K562 (cell line): Measurements from ENCODE around the gene VPS9D1. TPM values are rescaled to one million over a fixed set of nuclear protein-coding genes. Genes with fewer than 3 reads are reported as not detected.
A peak's percentile ranks its signal among the peaks of the same experiment; 100 is the strongest.

Experiments used
- CBFB ChIP-seq: sonication (generic); formaldehyde crosslinking; IDR thresholded peaks from 2 replicates; pipeline ENCODE4 v1.4.0; 2020; ENCODE audit warnings: mild to moderate bottlenecking, missing genetic modification reagents
- CREM ChIP-seq: IDR thresholded peaks from 2 replicates; pipeline ENCODE4 v1.6.1; 2014; ENCODE audit warnings: antibody characterized with exemption, low read depth
- NCOR1 ChIP-seq: fragments of 450-650 bp; IDR thresholded peaks from 2 replicates; pipeline ENCODE4 v1.6.1; 2016; ENCODE audit warnings: mild to moderate bottlenecking, moderate library complexity
- SIN3B ChIP-seq: fragments of 450-650 bp; IDR thresholded peaks from 2 replicates; pipeline ENCODE4 v1.6.1; 2017; ENCODE audit warnings: low read depth, mild to moderate bottlenecking, moderate library complexity
- SMAD4 ChIP-seq: fragments of 250-450 bp; sonication (Bioruptor Pico); conservative IDR thresholded peaks from 2 replicates; pipeline ENCODE4 v1.8.0; 2021; ENCODE audit warnings: inconsistent platforms, mild to moderate bottlenecking, moderate library complexity
- SMARCA5 ChIP-seq: fragments of 450-650 bp; IDR thresholded peaks from 2 replicates; pipeline ENCODE4 v1.6.1; 2016
- ZNF143 ChIP-seq: sonication (generic); formaldehyde crosslinking; IDR thresholded peaks from 2 replicates; pipeline ENCODE4 v1.9.0; 2022; ENCODE audit warnings: mild to moderate bottlenecking, missing genetic modification reagents
- polyA plus RNA-seq, 8 experiments: library from polyadenylated mRNA; depleted of rRNA in 4 of 8; stranded (reverse) in 5 of 8; unstranded in 3 of 8; fragments of >200 nt; fragmentation: Nextera tagmentation in 2 of 8; fragmentation: Illumina TruSeq in 1 of 8; extraction: Ambion mirVana in 2 of 8; extraction: Trizol in 1 of 8; gene quantifications; 2 replicates each; pipeline versions ENCODE4 v1.2.1 to v1.2.3, GENCODE V29; 2011 to 2014; ENCODE audit warnings: inconsistent platforms in 1 of 8, missing spikeins in 1 of 8
- total RNA-seq, 7 experiments: library from RNA; depleted of rRNA in 6 of 7; stranded (reverse); fragments of >200 nt in 6 of 7; fragmentation: Illumina TruSeq in 2 of 7; extraction: Trizol in 2 of 7; gene quantifications; 2 replicates each; pipeline versions ENCODE4 v1.2.1 to v1.2.3, GENCODE V29; 2011 to 2021; ENCODE audit warnings: low replicate concordance in 1 of 7
- TF ChIP-seq, protein P1 (sequence below), 3 experiments: IDR thresholded peaks in 2 of 3; conservative IDR thresholded peaks in 1 of 3; 2 replicates each; pipeline ENCODE4 v1.5.1; 2011 to 2012; ENCODE audit warnings: low read length in 3 of 3, mild to moderate bottlenecking in 3 of 3, control low read depth in 2 of 3, improper control_type of control experiment in 1 of 3, inconsistent platforms in 1 of 3, low read depth in 1 of 3, mixed read lengths in 1 of 3, moderate library complexity in 1 of 3; ENCODE audit not compliant: insufficient read depth in 2 of 3
- TF ChIP-seq, protein P2 (sequence below): sonication (generic); formaldehyde crosslinking; IDR thresholded peaks from 2 replicates; pipeline ENCODE4 v1.4.0; 2020; ENCODE audit warnings: mild to moderate bottlenecking, missing genetic modification reagents
- TF ChIP-seq, protein P3 (sequence below), 2 experiments: fragments of 450-650 bp in 1 of 2; sonication (generic) in 1 of 2; formaldehyde crosslinking in 1 of 2; IDR thresholded peaks; 2 replicates each; pipeline versions ENCODE4 v1.7.1 to v1.9.0; 2016 to 2022; ENCODE audit warnings: inconsistent platforms in 1 of 2, mild to moderate bottlenecking in 1 of 2, missing genetic modification reagents in 1 of 2
- TF ChIP-seq, protein P4 (sequence below): sonication (generic); formaldehyde crosslinking; IDR thresholded peaks from 2 replicates; pipeline ENCODE4 v1.8.1; 2022; ENCODE audit warnings: missing genetic modification reagents

The VPS9D1 gene
- total and polyA plus RNA-seq, 9 of the 15 experiments (the other 6 are each of a cell fraction or from before 2014, with no cell fraction given) = 0.33 to 3.1 (median 1.1) TPM

DNA sequence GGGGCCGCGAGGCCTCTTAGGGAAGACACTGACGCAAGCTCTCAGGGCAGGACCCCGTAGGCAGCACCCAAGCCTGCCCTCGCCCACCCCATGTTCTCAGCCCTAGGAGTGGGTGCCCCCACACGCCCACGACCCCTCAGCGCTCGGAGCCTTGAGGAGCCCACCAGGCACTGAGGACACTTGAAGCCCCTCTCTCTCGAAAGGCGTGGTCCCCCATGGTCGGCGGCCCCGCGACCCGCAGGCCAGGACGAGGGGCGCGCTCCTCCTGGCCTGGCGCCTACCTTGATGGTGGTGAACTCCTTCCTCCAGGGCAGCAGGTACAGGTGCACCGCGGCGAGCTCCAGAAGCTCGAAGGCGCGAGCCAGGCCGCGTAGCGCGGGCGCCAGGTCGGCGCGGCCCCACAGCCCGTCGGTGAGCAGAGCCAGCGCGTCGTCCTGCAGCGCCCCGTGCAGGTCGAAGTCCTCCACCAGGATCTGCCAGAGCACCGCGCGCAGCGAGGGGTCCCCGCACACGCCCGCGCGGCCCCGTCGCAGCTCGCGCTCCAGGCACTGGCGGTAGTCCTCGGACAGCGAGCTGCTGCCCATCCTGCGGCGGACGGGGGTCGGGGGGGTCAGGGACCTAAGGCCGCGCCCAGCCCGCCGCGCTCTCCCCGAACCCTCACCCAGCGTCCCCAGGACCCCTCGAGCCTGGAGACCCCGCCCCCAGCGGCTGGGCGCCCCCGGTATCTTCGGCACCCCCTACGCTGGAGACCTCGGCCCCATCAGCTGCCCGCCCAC, 19.9 kb downstream of the VPS9D1 start (continued):
- TF ChIP-seq, protein P1, sequence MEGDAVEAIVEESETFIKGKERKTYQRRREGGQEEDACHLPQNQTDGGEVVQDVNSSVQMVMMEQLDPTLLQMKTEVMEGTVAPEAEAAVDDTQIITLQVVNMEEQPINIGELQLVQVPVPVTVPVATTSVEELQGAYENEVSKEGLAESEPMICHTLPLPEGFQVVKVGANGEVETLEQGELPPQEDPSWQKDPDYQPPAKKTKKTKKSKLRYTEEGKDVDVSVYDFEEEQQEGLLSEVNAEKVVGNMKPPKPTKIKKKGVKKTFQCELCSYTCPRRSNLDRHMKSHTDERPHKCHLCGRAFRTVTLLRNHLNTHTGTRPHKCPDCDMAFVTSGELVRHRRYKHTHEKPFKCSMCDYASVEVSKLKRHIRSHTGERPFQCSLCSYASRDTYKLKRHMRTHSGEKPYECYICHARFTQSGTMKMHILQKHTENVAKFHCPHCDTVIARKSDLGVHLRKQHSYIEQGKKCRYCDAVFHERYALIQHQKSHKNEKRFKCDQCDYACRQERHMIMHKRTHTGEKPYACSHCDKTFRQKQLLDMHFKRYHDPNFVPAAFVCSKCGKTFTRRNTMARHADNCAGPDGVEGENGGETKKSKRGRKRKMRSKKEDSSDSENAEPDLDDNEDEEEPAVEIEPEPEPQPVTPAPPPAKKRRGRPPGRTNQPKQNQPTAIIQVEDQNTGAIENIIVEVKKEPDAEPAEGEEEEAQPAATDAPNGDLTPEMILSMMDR (IDR thresholded peaks at IDR 0.05 in 2 of 3, conservative IDR thresholded peaks at IDR 0.05 in 1 of 3; ENCODE audit: insufficient read depth in 2 of 3, low read depth in 1 of 3, low read length in 3 of 3) = peak; percentile 51 to 80 (median 58)
- TF ChIP-seq CREM = peak; percentile 81
- TF ChIP-seq SMARCA5 = no peak
- peak; percentile 85 for TF ChIP-seq CBFB (CRISPR knock-in tag)
- TF ChIP-seq, protein P2, sequence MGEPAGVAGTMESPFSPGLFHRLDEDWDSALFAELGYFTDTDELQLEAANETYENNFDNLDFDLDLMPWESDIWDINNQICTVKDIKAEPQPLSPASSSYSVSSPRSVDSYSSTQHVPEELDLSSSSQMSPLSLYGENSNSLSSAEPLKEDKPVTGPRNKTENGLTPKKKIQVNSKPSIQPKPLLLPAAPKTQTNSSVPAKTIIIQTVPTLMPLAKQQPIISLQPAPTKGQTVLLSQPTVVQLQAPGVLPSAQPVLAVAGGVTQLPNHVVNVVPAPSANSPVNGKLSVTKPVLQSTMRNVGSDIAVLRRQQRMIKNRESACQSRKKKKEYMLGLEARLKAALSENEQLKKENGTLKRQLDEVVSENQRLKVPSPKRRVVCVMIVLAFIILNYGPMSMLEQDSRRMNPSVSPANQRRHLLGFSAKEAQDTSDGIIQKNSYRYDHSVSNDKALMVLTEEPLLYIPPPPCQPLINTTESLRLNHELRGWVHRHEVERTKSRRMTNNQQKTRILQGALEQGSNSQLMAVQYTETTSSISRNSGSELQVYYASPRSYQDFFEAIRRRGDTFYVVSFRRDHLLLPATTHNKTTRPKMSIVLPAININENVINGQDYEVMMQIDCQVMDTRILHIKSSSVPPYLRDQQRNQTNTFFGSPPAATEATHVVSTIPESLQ = no peak
- TF ChIP-seq, protein P3, sequence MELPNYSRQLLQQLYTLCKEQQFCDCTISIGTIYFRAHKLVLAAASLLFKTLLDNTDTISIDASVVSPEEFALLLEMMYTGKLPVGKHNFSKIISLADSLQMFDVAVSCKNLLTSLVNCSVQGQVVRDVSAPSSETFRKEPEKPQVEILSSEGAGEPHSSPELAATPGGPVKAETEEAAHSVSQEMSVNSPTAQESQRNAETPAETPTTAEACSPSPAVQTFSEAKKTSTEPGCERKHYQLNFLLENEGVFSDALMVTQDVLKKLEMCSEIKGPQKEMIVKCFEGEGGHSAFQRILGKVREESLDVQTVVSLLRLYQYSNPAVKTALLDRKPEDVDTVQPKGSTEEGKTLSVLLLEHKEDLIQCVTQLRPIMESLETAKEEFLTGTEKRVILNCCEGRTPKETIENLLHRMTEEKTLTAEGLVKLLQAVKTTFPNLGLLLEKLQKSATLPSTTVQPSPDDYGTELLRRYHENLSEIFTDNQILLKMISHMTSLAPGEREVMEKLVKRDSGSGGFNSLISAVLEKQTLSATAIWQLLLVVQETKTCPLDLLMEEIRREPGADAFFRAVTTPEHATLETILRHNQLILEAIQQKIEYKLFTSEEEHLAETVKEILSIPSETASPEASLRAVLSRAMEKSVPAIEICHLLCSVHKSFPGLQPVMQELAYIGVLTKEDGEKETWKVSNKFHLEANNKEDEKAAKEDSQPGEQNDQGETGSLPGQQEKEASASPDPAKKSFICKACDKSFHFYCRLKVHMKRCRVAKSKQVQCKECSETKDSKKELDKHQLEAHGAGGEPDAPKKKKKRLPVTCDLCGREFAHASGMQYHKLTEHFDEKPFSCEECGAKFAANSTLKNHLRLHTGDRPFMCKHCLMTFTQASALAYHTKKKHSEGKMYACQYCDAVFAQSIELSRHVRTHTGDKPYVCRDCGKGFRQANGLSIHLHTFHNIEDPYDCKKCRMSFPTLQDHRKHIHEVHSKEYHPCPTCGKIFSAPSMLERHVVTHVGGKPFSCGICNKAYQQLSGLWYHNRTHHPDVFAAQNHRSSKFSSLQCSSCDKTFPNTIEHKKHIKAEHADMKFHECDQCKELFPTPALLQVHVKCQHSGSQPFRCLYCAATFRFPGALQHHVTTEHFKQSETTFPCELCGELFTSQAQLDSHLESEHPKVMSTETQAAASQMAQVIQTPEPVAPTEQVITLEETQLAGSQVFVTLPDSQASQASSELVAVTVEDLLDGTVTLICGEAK (IDR thresholded peaks at IDR 0.05) = no peak
- TF ChIP-seq, protein P3 (CRISPR knock-in tag; IDR thresholded peaks at IDR 0.05) = 0 out of 2 replicates have a peak, but pooled peaks have one; percentile 5
- no peak; the same call in 1 of the 2 replicates for TF ChIP-seq SMAD4 (CRISPR knock-in tag)
- TF ChIP-seq, protein P4, sequence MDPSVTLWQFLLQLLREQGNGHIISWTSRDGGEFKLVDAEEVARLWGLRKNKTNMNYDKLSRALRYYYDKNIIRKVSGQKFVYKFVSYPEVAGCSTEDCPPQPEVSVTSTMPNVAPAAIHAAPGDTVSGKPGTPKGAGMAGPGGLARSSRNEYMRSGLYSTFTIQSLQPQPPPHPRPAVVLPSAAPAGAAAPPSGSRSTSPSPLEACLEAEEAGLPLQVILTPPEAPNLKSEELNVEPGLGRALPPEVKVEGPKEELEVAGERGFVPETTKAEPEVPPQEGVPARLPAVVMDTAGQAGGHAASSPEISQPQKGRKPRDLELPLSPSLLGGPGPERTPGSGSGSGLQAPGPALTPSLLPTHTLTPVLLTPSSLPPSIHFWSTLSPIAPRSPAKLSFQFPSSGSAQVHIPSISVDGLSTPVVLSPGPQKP (CRISPR knock-in tag) = 0 out of 2 replicates have a peak, but pooled peaks have one; percentile 77
- TF ChIP-seq ZNF143 (CRISPR knock-in tag) = no peak
- TF ChIP-seq SIN3B = peak; percentile 17; the same call in 1 of the 2 replicates
- TF ChIP-seq NCOR1 = no peak
